T47D (cell line): ENCODE results near the gene DNAH1.

Experiments used
- DNase-seq, 2 experiments: peaks; one replicate each; pipeline versions ENCODE4 v3.0.0 to v3.0.0-alpha.2; 2011 to 2012; ENCODE audit warnings: low read depth in 1 of 2, low spot score in 1 of 2
- JUND ChIP-seq: IDR thresholded peaks from 2 replicates; pipeline ENCODE4 v1.6.1; 2012; ENCODE audit warnings: low read depth
- in situ Hi-C: cut with HindIII; loops from 2 replicates; pipeline ENCODE4 v1.10.0; 2016; ENCODE audit warnings: low sequenced_read_pairs, low pct_unique_long_range_greater_than_20kb

DNAH1 gene

DNA sequence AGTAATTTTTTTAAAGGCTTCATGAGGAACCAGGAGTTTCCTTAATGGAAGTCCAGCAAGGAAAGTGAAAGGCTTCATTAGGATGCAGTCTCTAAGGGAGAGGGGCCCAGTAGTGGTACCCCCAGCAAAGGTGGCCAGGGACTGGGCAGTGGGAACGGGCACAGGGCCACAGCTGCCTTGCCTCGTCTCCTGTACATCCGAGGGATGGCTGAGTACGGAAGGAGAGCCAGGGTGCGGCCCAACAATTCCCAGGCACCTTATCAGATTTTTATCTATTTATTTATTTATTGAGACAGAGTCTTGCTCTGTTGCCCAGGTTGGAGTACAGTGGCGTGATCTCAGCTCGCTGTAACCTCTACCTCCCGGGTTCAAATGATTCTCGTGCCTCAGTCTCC, 114.3 kb downstream of the DNAH1 start:
- no peak for DNase-seq
- TF ChIP-seq JUND = no peak
- in situ Hi-C loops = no loop called here

- in situ Hi-C loops = no loop called here
- TF ChIP-seq JUND = no peak
- DNase-seq = peak in 1 of 2 experiments; percentile 28
Observed at GRCh38 chr3:52431459-52432223, 115.5 kb downstream of the DNAH1 start.

- no peak for DNase-seq
- in situ Hi-C loops = no loop called here
- no peak for TF ChIP-seq JUND
Observed at GRCh38 chr3:52432225-52432624, 116.1 kb downstream of the DNAH1 start.

DNA sequence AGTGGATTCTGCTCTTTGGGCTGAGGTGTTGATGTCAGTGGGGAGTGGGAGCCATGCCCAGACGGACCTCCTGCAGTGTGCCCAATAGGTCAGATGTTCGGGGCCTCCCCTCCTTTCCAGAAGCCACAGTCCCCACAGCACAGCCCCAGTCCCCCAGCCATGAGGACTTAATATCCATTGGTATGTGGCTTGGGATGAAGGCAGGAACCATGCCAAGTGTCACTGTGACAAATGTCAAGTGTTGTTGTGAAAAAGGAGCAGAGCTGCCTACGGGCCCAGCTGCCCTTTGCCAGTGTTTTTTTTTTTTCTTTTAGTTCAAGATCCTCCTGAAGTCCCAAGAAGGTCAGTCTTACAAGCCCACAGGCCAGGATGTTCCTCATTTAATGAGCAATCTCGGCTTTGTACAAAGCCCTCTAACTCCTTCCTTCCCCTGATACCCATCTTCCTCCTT, 116.6 kb downstream of the DNAH1 start:
- in situ Hi-C loops = no loop called here
- TF ChIP-seq JUND = no peak
- peak in 1 of 2 experiments; percentile 82 for DNase-seq

DNA sequence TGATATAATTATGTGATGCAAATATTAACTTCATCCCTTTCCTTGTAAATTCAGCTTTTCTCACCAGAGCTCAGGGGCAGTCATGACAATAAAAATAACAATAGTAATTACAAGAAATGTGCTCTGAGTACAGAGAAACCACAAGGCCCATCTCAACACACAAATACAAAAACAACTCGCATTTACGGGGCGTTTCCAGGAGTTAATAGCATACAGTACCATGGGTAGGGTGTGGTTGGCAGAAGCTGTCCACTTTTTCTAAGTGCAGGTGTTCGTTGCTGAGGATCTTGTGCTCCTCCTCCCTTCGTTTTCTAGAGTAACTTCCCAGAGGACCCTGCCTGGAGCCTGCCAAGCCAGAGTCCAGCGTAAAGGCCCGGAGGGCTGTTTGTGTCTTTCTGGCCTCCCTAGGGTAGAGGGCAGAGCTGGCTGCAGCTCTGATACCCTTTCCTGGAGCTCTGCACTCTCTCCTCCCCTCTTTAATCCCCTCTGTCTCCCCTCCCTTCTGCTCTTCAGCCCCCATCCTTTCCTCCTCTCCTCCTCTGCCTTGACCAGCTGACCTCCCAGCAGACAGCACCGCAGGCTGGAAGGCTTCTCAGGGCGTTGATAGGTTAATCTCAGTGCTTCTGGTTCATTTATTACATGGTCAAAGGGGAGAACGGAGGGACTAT, 117.3 kb downstream of the DNAH1 start:
- in situ Hi-C loops = no loop called here
- no peak for TF ChIP-seq JUND
- no peak for DNase-seq

GRCh38 chr3:52433996-52434479, 117.9 kb downstream of the DNAH1 start:
- in situ Hi-C loops = no loop called here
- no peak for TF ChIP-seq JUND
- DNase-seq = no peak

- no peak for DNase-seq
- in situ Hi-C loops = no loop called here
- no peak for TF ChIP-seq JUND
Observed at GRCh38 chr3:52434491-52435115, 118.5 kb downstream of the DNAH1 start.

- no peak for DNase-seq
- in situ Hi-C loops = no loop called here
- no peak for TF ChIP-seq JUND
Observed at GRCh38 chr3:52435246-52436101, 119.4 kb downstream of the DNAH1 start.

DNA sequence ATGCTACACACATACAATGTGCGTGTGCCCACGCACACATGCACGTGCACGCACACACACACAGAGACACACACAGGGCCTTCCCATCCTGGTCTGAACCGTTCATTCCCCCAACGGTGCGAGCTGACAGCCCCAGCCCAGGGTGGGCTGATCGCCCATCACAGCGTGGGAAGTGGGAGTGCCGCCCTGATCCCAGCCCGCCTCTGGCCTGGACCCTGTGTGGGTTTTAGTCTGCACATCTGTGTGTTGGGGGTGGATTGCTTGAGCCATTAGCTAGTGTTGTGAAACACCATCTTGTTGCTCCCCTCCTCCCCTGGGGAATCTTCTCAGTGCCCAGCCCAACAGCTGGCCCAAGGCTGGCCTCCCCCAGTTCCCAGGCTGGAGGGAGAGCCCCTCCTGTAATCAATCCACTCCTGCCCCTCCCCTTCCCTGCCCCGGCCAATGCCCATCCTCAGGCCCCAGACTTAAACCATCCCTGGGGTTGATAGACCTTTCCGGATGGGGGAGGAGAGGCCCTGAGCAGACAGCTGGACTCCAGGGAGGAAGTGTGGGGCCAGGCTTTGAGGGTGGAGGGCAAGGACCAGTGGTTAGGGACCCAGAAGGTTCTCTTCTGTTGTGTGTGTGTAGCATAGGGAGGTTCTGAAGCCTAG, 120.5 kb downstream of the DNAH1 start:
- DNase-seq = no peak
- in situ Hi-C loops = no loop called here

DNA sequence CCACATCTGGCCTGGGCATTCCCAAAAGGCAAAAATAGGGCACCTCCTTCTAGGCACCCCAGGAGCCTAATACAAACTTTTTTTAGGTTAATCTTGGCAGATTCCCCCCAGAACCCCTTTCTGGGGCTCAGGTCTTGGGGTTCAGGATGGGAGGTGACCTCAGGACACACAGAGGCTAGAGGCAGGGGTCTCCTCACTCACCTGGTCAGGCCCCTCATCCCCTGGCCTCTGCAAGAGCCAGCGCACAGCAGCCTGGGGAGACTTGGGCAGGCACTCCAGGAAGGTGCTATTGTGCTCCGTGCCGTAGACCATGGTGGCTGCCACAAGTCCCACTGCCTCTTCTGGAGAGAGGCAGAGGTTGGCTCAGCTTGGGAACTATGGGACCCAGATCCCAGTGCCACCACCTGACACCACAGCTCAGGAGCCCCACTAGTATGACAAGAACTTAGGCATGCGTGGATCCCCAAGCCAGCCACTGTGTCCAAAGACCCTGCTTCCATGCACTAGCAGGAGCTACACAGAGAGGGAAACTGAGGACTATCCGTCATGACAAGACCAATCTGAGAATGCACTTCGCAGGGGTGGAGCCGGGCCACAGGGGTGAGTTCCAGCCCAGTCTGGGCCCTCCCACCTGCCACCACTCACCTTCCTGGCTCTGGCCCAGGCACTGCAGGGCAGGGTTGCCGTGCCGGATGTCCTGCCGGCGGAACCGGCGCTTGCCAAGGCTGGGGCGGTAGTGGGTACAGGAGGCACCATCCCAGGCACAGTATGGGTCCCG, 121.4 kb downstream of the DNAH1 start:
- in situ Hi-C loops = no loop called here
- DNase-seq = peak in 1 of 2 experiments; percentile 45
- no peak for TF ChIP-seq JUND

More for the DNA sequence above, 120.5 kb downstream of the DNAH1 start:
- TF ChIP-seq JUND = no peak

- no peak for TF ChIP-seq JUND
- in situ Hi-C loops = no loop called here
- no peak for DNase-seq
Observed at GRCh38 chr3:52438104-52438376, 121.9 kb downstream of the DNAH1 start.
